ENCODE measurements around the gene DAB1. TPM values are rescaled to one million over a fixed set of nuclear protein-coding genes. Genes with fewer than 3 reads are reported as not detected.

DAB1 gene
- total and polyA plus RNA-seq, 10 of the 15 experiments (the other 5 are each of a cell fraction or from before 2014, with no cell fraction given), result 0.02 to 0.10 (median 0.03) TPM; not detected in 5

GRCh38 chr1:56979986-56980755 is 443.7 kb downstream of the DAB1 start:
- Histone ChIP-seq H3K79me2 (ENCODE audit: control insufficient read depth, insufficient read depth, low read length) (no peaks in the 10 kb centered on the region), H2AFZ (ENCODE audit: control insufficient read depth, low read depth, low read length) (no peak overlapping the region), H3K9ac (ENCODE audit: control insufficient read depth, insufficient read depth, low read length) (no peak overlapping the region), H3K36me3 (ENCODE audit: control insufficient read depth in 2 of 2, insufficient read depth in 2 of 2, low read length in 1 of 2) (no peaks in the 10 kb centered on the region), H3K4me1 (ENCODE audit: control insufficient read depth, insufficient read depth, low read length) (no peaks in the 10 kb centered on the region), H3K4me3 (no peak overlapping the region), H3K27ac (ENCODE audit: control insufficient read depth, insufficient read depth) (no peak overlapping the region), H4K20me1 (ENCODE audit: control insufficient read depth, insufficient read depth) (no peaks in the 10 kb centered on the region), H3K27me3 (replicated peaks in 1 of 2; ENCODE audit: control insufficient read depth in 2 of 2, insufficient read depth in 2 of 2, low read length in 1 of 2) (peaks cover 0 to 3% of the 10 kb centered on the region in 2 experiments; a peak in 2 of 4 replicates), H3K9me3 (replicated peaks; ENCODE audit: control insufficient read depth, insufficient read depth, low read length) (no peaks in the 10 kb centered on the region), H3K4me2 (ENCODE audit: control insufficient read depth, insufficient read depth) (no peak overlapping the region)
- POLR2A ChIA-PET, result no interaction called here
- BruUV-seq (replicated peaks), result no TSS peak
- ATAC-seq (no peak), DNase-seq (ENCODE audit: low read depth, low spot score) (no peak), FAIRE-seq (no peak)
- RAD21 ChIA-PET (ENCODE audit: unreplicated experiment), result no interaction called here
- TF ChIP-seq NFYB (IDR thresholded peaks at IDR 0.05; ENCODE audit: insufficient read depth, low read depth, low read length) (no peak), YY1 (IDR thresholded peaks at IDR 0.05; ENCODE audit: low read depth, low read length) (no peak), ZNF274 (IDR thresholded peaks at IDR 0.05; ENCODE audit: insufficient read depth, insufficient read length) (no peak), CHD2 (IDR thresholded peaks at IDR 0.05; ENCODE audit: borderline replicate concordance, low read depth, low read length) (no peak), USF2 (IDR thresholded peaks at IDR 0.05; ENCODE audit: borderline replicate concordance, low read depth, low read length) (no peak), RUNX3 (IDR thresholded peaks at IDR 0.05; ENCODE audit: low read length) (no peak), KLF5 (IDR thresholded peaks at IDR 0.05; ENCODE audit: partially characterized antibody) (no peak)
- intact Hi-C loops (cut with micrococcal nuclease; ENCODE audit: unreplicated experiment) (loop anchor here (5.0 kb wide), 1 partner anchor 52 kb away; no protein-coding TSS in a partner anchor), in situ Hi-C loops (cut with MboI) (no loop called here)
- SMC1A ChIA-PET (ENCODE audit: uncharacterized antibody, unreplicated experiment), result interaction anchor here (0.7 to 0.8 kb wide), 3 partner anchors 10 to 137 kb away, joined by 3 read pairs; no protein-coding TSS in a partner anchor
- CTCF ChIA-PET, result interaction anchor here (1.1 to 1.7 kb wide), 2 partner anchors 9 to 12 kb away, joined by 3 to 4 read pairs; no protein-coding TSS in a partner anchor
- 3% methylated on average over 4 of the region's 4 CpGs for WGBS (ENCODE audit: insufficient coverage, insufficient replicate concordance, low lambda C conversion rate, missing lambda C conversion rate)
